Heart left ventricle (tissue), 16 donors: ENCODE results near the gene ATP5PB. TPM values are rescaled to one million over a fixed set of nuclear protein-coding genes. Genes with fewer than 3 reads are reported as not detected.

Experiments
- ATAC-seq, 4 donors: fragments of 200-7000 bp; cut with Tn5 transposase; one replicate each; pipeline ENCODE4 v1.9.1; 2020 to 2022; ENCODE audit warnings: moderate library complexity in 4 of 4, mild to moderate bottlenecking in 3 of 4, moderate number of reproducible peaks in 1 of 4
- DNase-seq, 5 donors: peaks; one replicate each; pipeline ENCODE4 v3.0.0-alpha.2; 2020
- H3K27ac ChIP-seq, 12 donors: fragments of 200-600 bp; sonication (generic) in 4 of 12; one replicate each; pipeline versions ENCODE4 v1.5.0 to v1.8.0; 2016 to 2022; ENCODE audit warnings: mild to moderate bottlenecking in 2 of 12
- H3K27me3 ChIP-seq, 9 donors: fragments of 200-600 bp; sonication (generic) in 2 of 9; one replicate each; pipeline versions ENCODE4 v1.5.1 to v1.8.0; 2016 to 2022; ENCODE audit warnings: mild to moderate bottlenecking in 3 of 9
- H3K36me3 ChIP-seq, 9 donors: fragments of 200-600 bp; sonication (generic) in 2 of 9; one replicate each; pipeline versions ENCODE4 v1.5.0 to v1.8.0; 2018 to 2022; ENCODE audit warnings: mild to moderate bottlenecking in 2 of 9
- H3K4me1 ChIP-seq, 12 donors: fragments of 200-600 bp; sonication (generic) in 4 of 12; one replicate each; pipeline versions ENCODE4 v1.5.0 to v1.8.0; 2016 to 2022; ENCODE audit warnings: mild to moderate bottlenecking in 3 of 12
- H3K4me3 ChIP-seq, 12 donors: fragments of 200-600 bp; sonication (generic) in 4 of 12; one replicate each; pipeline versions ENCODE4 v1.5.0 to v1.8.0; 2017 to 2022; ENCODE audit warnings: mild to moderate bottlenecking in 9 of 12, moderate library complexity in 4 of 12
- H3K9me3 ChIP-seq, 12 donors: fragments of 200-600 bp; sonication (generic) in 4 of 12; one replicate each; pipeline versions ENCODE4 v1.5.0 to v1.8.0; 2016 to 2022; ENCODE audit warnings: mild to moderate bottlenecking in 1 of 12
- CTCF ChIP-seq, 12 donors: fragments of 200-600 bp; sonication (generic) in 4 of 12; IDR thresholded peaks; one replicate each; pipeline versions ENCODE4 v1.5.0 to v1.8.0; 2018 to 2022; ENCODE audit warnings: antibody characterized with exemption in 12 of 12, mild to moderate bottlenecking in 5 of 12
- POLR2A ChIP-seq, 2 donors: fragments of 450-650 bp; IDR thresholded peaks; one replicate each; pipeline ENCODE4 v1.6.1; 2017; ENCODE audit warnings: antibody characterized with exemption in 2 of 2, mild to moderate bottlenecking in 2 of 2, moderate library complexity in 2 of 2
- WGBS, 4 donors: extraction: QIAGEN DNeasy Blood & Tissue Kit in 2 of 4; methylation state at CpG; one replicate each; pipeline versions ENCODE4 v1.1.5 to v1.1.7; 2013 to 2018; 5-methylcytosine and 5-hydroxymethylcytosine counted together
- intact Hi-C, 10 donors: fragments of 100-400 bp; cut with DNase I; formaldehyde crosslinking; loops; one replicate each; pipeline versions ENCODE4 v1.11.1 to v1.14.2; 2022
- polyA plus RNA-seq, 2 donors: library from polyadenylated mRNA; stranded (reverse); fragments of 200-250 nt; gene quantifications; one replicate each; pipeline ENCODE4 v1.2.3, GENCODE V29; 2013
- total RNA-seq, 9 donors: library from RNA; depleted of rRNA in 2 of 9; stranded (reverse); fragments of >200 nt in 2 of 9; fragmentation: NEBNext Ultra II Directional in 3 of 9; extraction: Animal tissue kit (Norgen Biotek cat#: 25700) in 3 of 9; gene quantifications; one replicate each; pipeline versions ENCODE4 v1.1.0 to v1.2.4, GENCODE V29; 2016 to 2023
- donor health status: ischemic (EF 13 %, LVEDD 7.1; RV severe dilation, severe dysfunction).
- donor health status: healthy with polysubstance abuse.
- donor health status: DM: no; HTN: yes; CAD: no.
- donor health status: DM: no; HTN: no; CAD: no.
- donor health status: ischemic (EF 25% LVEDD 6.9; RV normal size, moderate dysfunction).
- donor health status: ischemic (EF 25% LVEDD 5.7; RV mildly dilated, moderate dysfunction).
- donor health status: healthy.
- donor health status: DM: yes; HTN: yes; CAD: no.
- donor health status: ischemic (EF 35%, LVEDD 5.7; RV mildly dilated, moderate dysfunction).
- donor health status: nonischemic (EF 11% LVEDD 7.7; RV severe dilation, severe dysfunction).
- donor health status: DM: yes; HTN: yes; CAD: no.
- donor health status: PGD.
- donor health status: ischemic (EF 29% LVEDD 5.4; RV normal size, mild dysfunction).
- donor health status: nonischemic (EF 23%, LVEDD 6.1; RV moderate dilation, normal function).

Gene ATP5PB
- total and polyA plus RNA-seq, 11 donors, result 394 to 878 (median 625) TPM

- intact Hi-C loops, result no loop called here
- ATAC-seq (peak in 2 of 4 donors; percentile 45 to 54), DNase-seq (no peak)
- Histone ChIP-seq H3K4me1 (peaks cover 0 to 99% (median 37%) of the 10 kb centered on the region in 12 donors), H3K27me3 (no peaks in the 10 kb centered on the region), H3K4me3 (peak overlapping the region in 10 of 12 donors; percentile 7 to 58 (median 31)), H3K27ac (peak overlapping the region; percentile 45 to 95 (median 68)), H3K36me3 (peaks cover 0 to 39% (median 20%) of the 10 kb centered on the region in 9 donors), H3K9me3 (no peaks in the 10 kb centered on the region)
- no peak for TF ChIP-seq CTCF (IDR thresholded peaks at IDR 0.05)
- no peak for TF ChIP-seq POLR2A (IDR thresholded peaks at IDR 0.05)
- 15 to 23% (median 17%) methylated on average over 5 of the region's 5 CpGs for WGBS, 4 donors
These were observed 24.8 kb downstream of the ATP5PB start for GRCh38 chr1:111474106-111474505.

- no peaks in the 10 kb centered on the region for H3K9me3 ChIP-seq
- peak overlapping the region in 10 of 12 donors; percentile 7 to 58 (median 31) for H3K4me3 ChIP-seq
- peak in 1 of 4 donors; percentile 25 for ATAC-seq
- H3K36me3 ChIP-seq, result peaks cover 0 to 35% (median 16%) of the 10 kb centered on the region in 9 donors
- no peak for DNase-seq
- no peak for TF ChIP-seq POLR2A (IDR thresholded peaks at IDR 0.05)
- no peak for TF ChIP-seq CTCF (IDR thresholded peaks at IDR 0.05)
- no peaks in the 10 kb centered on the region for H3K27me3 ChIP-seq
- peaks cover 0 to 100% (median 37%) of the 10 kb centered on the region in 12 donors for H3K4me1 ChIP-seq
- peak overlapping the region; percentile 45 to 95 (median 68) for H3K27ac ChIP-seq
- intact Hi-C loops, result no loop called here
- WGBS, 4 donors, result 19 to 25% (median 20%) methylated on average over 4 of the region's 4 CpGs
These were observed 25.3 kb downstream of the ATP5PB start for GRCh38 chr1:111474521-111474920.

GRCh38 chr1:111475701-111476100 is 26.4 kb downstream of the ATP5PB start:
- H3K36me3 ChIP-seq, result peaks cover 0 to 23% (median 8%) of the 10 kb centered on the region in 9 donors
- DNase-seq (no peak), ATAC-seq (no peak)
- peak overlapping the region in 10 of 12 donors; percentile 1 to 95 (median 40) for H3K27ac ChIP-seq
- no peaks in the 10 kb centered on the region for H3K27me3 ChIP-seq
- H3K4me1 ChIP-seq, result peaks cover 0 to 92% (median 37%) of the 10 kb centered on the region in 12 donors
- WGBS, 4 donors, result 69 to 86% (median 78%) methylated on average over 5 of the region's 5 CpGs
- TF ChIP-seq POLR2A (IDR thresholded peaks at IDR 0.05), result no peak
- TF ChIP-seq CTCF (IDR thresholded peaks at IDR 0.05), result no peak
- H3K4me3 ChIP-seq, result peak overlapping the region in 1 of 12 donors; percentile 58
- intact Hi-C loops, result no loop called here
- no peaks in the 10 kb centered on the region for H3K9me3 ChIP-seq

- Histone ChIP-seq H3K27me3 (no peaks in the 10 kb centered on the region), H3K4me1 (peaks cover 0 to 92% (median 37%) of the 10 kb centered on the region in 12 donors), H3K4me3 (peak overlapping the region in 1 of 12 donors; percentile 58), H3K27ac (peak overlapping the region in 11 of 12 donors; percentile 1 to 95 (median 22)), H3K36me3 (peaks cover 0 to 18% (median 8%) of the 10 kb centered on the region in 9 donors), H3K9me3 (no peaks in the 10 kb centered on the region)
- no peak for ATAC-seq
- TF ChIP-seq POLR2A (IDR thresholded peaks at IDR 0.05), result no peak
- no peak for TF ChIP-seq CTCF (IDR thresholded peaks at IDR 0.05)
- intact Hi-C loops, result no loop called here
- no peak for DNase-seq
These were observed 26.9 kb downstream of the ATP5PB start for GRCh38 chr1:111476214-111476613.
